Astrocyte (in vitro differentiated cells and primary cell): ENCODE data around the gene OR10A5. TPM values are rescaled to one million over a fixed set of nuclear protein-coding genes. Genes with fewer than 3 reads are reported as not detected.

Source experiments
- DNase-seq: peaks from one replicate; pipeline ENCODE4 v3.0.0-alpha.2; 2010; ENCODE audit warnings: low read depth
- FAIRE-seq: peaks from 2 replicates; lab custom pipeline; 2011; peaks lifted over from hg19 to GRCh38; lab: Jason Lieb, UNC
- H2AFZ ChIP-seq: 2 replicates; pipeline ENCODE4 v1.6.0; 2012; ENCODE audit warnings: low read depth, low read length, inconsistent platforms
- H3K27ac ChIP-seq: 2 replicates; pipeline ENCODE4 v1.5.1; 2011; ENCODE audit warnings: low read depth, low read length, inconsistent platforms
- H3K27me3 ChIP-seq: 2 replicates; pipeline ENCODE4 v1.6.0; 2011; ENCODE audit warnings: low read length, inconsistent platforms; ENCODE audit not compliant: insufficient read depth
- H3K36me3 ChIP-seq: 2 replicates; pipeline ENCODE4 v1.5.1; 2011; ENCODE audit warnings: low read length, inconsistent platforms; ENCODE audit not compliant: insufficient read depth
- H3K4me1 ChIP-seq: 2 replicates; pipeline ENCODE4 v1.5.1; 2011; ENCODE audit warnings: low read length, inconsistent platforms; ENCODE audit not compliant: insufficient read depth
- H3K4me2 ChIP-seq: 2 replicates; pipeline ENCODE4 v1.6.0; 2012; ENCODE audit warnings: low read length, inconsistent platforms
- H3K4me3 ChIP-seq: 2 replicates; pipeline ENCODE4 v1.5.1; 2011; ENCODE audit warnings: low read depth, mild to moderate bottlenecking, low read length, inconsistent platforms; ENCODE audit not compliant: insufficient read depth
- H3K79me2 ChIP-seq: 2 replicates; pipeline ENCODE4 v1.6.0; 2012; ENCODE audit warnings: mild to moderate bottlenecking, low read length, inconsistent platforms; ENCODE audit not compliant: insufficient read depth
- H3K9ac ChIP-seq: 2 replicates; pipeline ENCODE4 v1.6.0; 2012; ENCODE audit warnings: mild to moderate bottlenecking, low read length, inconsistent platforms
- H3K9me3 ChIP-seq: 2 replicates; pipeline ENCODE4 v1.5.1; 2012; ENCODE audit warnings: low read depth, mild to moderate bottlenecking, low read length, inconsistent platforms; ENCODE audit not compliant: insufficient read depth
- H4K20me1 ChIP-seq: 2 replicates; pipeline ENCODE4 v1.6.0; 2012; ENCODE audit warnings: low read length, inconsistent platforms; ENCODE audit not compliant: insufficient read depth
- H3K27ac Mint-ChIP-seq: one replicate; pipeline ENCODE4 v1.8.0; 2021; ENCODE audit warnings: mild to moderate bottlenecking, mixed read lengths; ENCODE audit not compliant: unreplicated experiment
- H3K27me3 Mint-ChIP-seq: one replicate; pipeline ENCODE4 v1.8.0; 2021; ENCODE audit warnings: low read depth, mixed read lengths; ENCODE audit not compliant: unreplicated experiment
- H3K36me3 Mint-ChIP-seq: one replicate; pipeline ENCODE4 v1.8.0; 2021; ENCODE audit warnings: low read depth, mixed read lengths; ENCODE audit not compliant: unreplicated experiment
- H3K4me1 Mint-ChIP-seq: one replicate; pipeline ENCODE4 v1.8.0; 2021; ENCODE audit warnings: low read depth, mixed read lengths; ENCODE audit not compliant: unreplicated experiment
- H3K4me3 Mint-ChIP-seq: one replicate; pipeline ENCODE4 v1.8.0; 2021; ENCODE audit warnings: mild to moderate bottlenecking, moderate library complexity, mixed read lengths; ENCODE audit not compliant: unreplicated experiment
- H3K9me3 Mint-ChIP-seq: one replicate; pipeline ENCODE4 v1.8.0; 2021; ENCODE audit warnings: mild to moderate bottlenecking, mixed read lengths; ENCODE audit not compliant: unreplicated experiment
- CTCF ChIP-seq: IDR thresholded peaks from 2 replicates; pipeline ENCODE4 v1.5.1; 2011; ENCODE audit warnings: low read depth, mild to moderate bottlenecking, inconsistent platforms, low read length, moderate library complexity; ENCODE audit not compliant: insufficient read depth
- EZH2 ChIP-seq: IDR thresholded peaks from 2 replicates; pipeline ENCODE4 v1.6.1; 2012; ENCODE audit warnings: mild to moderate bottlenecking, low read length, inconsistent platforms; ENCODE audit not compliant: insufficient read depth
- total RNA-seq: library from RNA; stranded (reverse); gene quantifications from 2 replicates; pipeline ENCODE4 v1.2.1, GENCODE V29; 2021

The OR10A5 gene
- total RNA-seq, 1 donor from 2014 or later: not detected

- no peaks in the 10 kb centered on the region for H3K4me1 ChIP-seq
- H3K36me3 ChIP-seq: no peaks in the 10 kb centered on the region
- no peak for FAIRE-seq
- H3K9ac ChIP-seq: no peak overlapping the region
- H3K27me3 Mint-ChIP-seq: no peaks in the 10 kb centered on the region
- H3K27ac Mint-ChIP-seq: no peak overlapping the region
- no peak overlapping the region for H2AFZ ChIP-seq
- no peak for TF ChIP-seq CTCF
- no peak for TF ChIP-seq EZH2
- no peak overlapping the region for H3K4me3 Mint-ChIP-seq
- H3K4me2 ChIP-seq: no peak overlapping the region
- DNase-seq: no peak
- no peak overlapping the region for H3K4me3 ChIP-seq
- H3K79me2 ChIP-seq: no peaks in the 10 kb centered on the region
- H3K9me3 ChIP-seq: no peaks in the 10 kb centered on the region
- no peak overlapping the region for H3K27ac ChIP-seq
- no peaks in the 10 kb centered on the region for H4K20me1 ChIP-seq
- H3K4me1 Mint-ChIP-seq: no peaks in the 10 kb centered on the region
- H3K9me3 Mint-ChIP-seq: no peaks in the 10 kb centered on the region
- no peaks in the 10 kb centered on the region for H3K27me3 ChIP-seq
- no peaks in the 10 kb centered on the region for H3K36me3 Mint-ChIP-seq
Observed at GRCh38 chr11:6871278-6871677, 25.8 kb downstream of the OR10A5 start.

- Mint-ChIP-seq H3K9me3 (peaks cover 2% of the 10 kb centered on the region), H3K4me3 (no peak overlapping the region), H3K36me3 (no peaks in the 10 kb centered on the region), H3K4me1 (no peaks in the 10 kb centered on the region), H3K27ac (no peak overlapping the region), H3K27me3 (no peaks in the 10 kb centered on the region)
- no peak overlapping the region for H3K4me3 ChIP-seq
- no peaks in the 10 kb centered on the region for H3K79me2 ChIP-seq
- no peak for FAIRE-seq
- H3K4me1 ChIP-seq: no peaks in the 10 kb centered on the region
- H3K9me3 ChIP-seq: peaks cover 3% of the 10 kb centered on the region
- H3K4me2 ChIP-seq: no peak overlapping the region
- no peaks in the 10 kb centered on the region for H3K36me3 ChIP-seq
- H3K27me3 ChIP-seq: no peaks in the 10 kb centered on the region
- DNase-seq: no peak
- no peak overlapping the region for H3K27ac ChIP-seq
- no peak overlapping the region for H3K9ac ChIP-seq
- TF ChIP-seq CTCF (no peak), EZH2 (no peak)
- no peak overlapping the region for H2AFZ ChIP-seq
- no peaks in the 10 kb centered on the region for H4K20me1 ChIP-seq
Observed at GRCh38 chr11:6875761-6876160, 30.3 kb downstream of the OR10A5 start.

- Histone ChIP-seq H3K27me3 (no peaks in the 10 kb centered on the region), H3K36me3 (no peaks in the 10 kb centered on the region), H3K4me1 (no peaks in the 10 kb centered on the region), H3K9ac (no peak within 1 kb of the TSS), H3K4me2 (no peak within 1 kb of the TSS), H4K20me1 (no peaks in the 10 kb centered on the region), H2AFZ (no peak within 1 kb of the TSS), H3K9me3 (peaks cover 3% of the 10 kb centered on the region), H3K27ac (no peak within 1 kb of the TSS), H3K4me3 (no peak within 1 kb of the TSS), H3K79me2 (no peaks in the 10 kb centered on the region)
- Mint-ChIP-seq H3K27me3 (no peaks in the 10 kb centered on the region), H3K4me3 (no peak within 1 kb of the TSS), H3K9me3 (peaks cover 2% of the 10 kb centered on the region), H3K4me1 (no peaks in the 10 kb centered on the region), H3K36me3 (no peaks in the 10 kb centered on the region), H3K27ac (no peak within 1 kb of the TSS)
- no peak for DNase-seq
- FAIRE-seq: no peak
- no peak for TF ChIP-seq EZH2
- no peak for TF ChIP-seq CTCF
Observed at GRCh38 chr11:6876325-6876724, 30.8 kb downstream of the OR10A5 start, which contains the start of gene OR10A4. TSS of gene OR10A4 (plus strand) at chr11:6876625. CDS start at chr11:6876648, 23 bp downstream.
